ENCODE results near the gene PACSIN2.

DNA sequence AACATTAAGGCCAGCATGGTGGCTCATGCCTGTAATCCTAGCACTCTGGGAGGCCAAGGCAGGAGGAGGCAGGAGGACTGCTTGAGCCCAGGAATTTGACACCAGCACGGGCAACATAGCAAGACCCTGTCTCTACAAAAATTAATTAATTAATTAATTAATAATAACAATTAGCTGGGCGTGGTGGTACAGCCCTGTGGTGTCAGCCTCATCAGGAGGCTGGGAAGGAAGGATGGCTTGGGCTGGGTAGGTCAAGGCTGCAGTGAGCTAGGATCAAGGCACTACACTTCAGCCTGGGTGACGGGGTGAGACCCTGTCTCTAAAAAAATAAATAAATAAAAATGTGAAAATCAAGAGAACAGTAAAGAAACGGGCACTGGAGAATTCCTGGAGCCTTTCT, 159.2 kb downstream of the PACSIN2 start:
- TF ChIP-seq POLR2A (IDR thresholded peaks at IDR 0.05) (no peak), POLR2AphosphoS5 (IDR thresholded peaks at IDR 0.05; ENCODE audit: insufficient read depth in 1 of 2, low read depth in 1 of 2) (no peak)
- TF ChIP-seq, protein P1, sequence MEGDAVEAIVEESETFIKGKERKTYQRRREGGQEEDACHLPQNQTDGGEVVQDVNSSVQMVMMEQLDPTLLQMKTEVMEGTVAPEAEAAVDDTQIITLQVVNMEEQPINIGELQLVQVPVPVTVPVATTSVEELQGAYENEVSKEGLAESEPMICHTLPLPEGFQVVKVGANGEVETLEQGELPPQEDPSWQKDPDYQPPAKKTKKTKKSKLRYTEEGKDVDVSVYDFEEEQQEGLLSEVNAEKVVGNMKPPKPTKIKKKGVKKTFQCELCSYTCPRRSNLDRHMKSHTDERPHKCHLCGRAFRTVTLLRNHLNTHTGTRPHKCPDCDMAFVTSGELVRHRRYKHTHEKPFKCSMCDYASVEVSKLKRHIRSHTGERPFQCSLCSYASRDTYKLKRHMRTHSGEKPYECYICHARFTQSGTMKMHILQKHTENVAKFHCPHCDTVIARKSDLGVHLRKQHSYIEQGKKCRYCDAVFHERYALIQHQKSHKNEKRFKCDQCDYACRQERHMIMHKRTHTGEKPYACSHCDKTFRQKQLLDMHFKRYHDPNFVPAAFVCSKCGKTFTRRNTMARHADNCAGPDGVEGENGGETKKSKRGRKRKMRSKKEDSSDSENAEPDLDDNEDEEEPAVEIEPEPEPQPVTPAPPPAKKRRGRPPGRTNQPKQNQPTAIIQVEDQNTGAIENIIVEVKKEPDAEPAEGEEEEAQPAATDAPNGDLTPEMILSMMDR (IDR thresholded peaks at IDR 0.05) = no peak
